ENCODE results near the gene TMEM119.

Gene TMEM119

DNA sequence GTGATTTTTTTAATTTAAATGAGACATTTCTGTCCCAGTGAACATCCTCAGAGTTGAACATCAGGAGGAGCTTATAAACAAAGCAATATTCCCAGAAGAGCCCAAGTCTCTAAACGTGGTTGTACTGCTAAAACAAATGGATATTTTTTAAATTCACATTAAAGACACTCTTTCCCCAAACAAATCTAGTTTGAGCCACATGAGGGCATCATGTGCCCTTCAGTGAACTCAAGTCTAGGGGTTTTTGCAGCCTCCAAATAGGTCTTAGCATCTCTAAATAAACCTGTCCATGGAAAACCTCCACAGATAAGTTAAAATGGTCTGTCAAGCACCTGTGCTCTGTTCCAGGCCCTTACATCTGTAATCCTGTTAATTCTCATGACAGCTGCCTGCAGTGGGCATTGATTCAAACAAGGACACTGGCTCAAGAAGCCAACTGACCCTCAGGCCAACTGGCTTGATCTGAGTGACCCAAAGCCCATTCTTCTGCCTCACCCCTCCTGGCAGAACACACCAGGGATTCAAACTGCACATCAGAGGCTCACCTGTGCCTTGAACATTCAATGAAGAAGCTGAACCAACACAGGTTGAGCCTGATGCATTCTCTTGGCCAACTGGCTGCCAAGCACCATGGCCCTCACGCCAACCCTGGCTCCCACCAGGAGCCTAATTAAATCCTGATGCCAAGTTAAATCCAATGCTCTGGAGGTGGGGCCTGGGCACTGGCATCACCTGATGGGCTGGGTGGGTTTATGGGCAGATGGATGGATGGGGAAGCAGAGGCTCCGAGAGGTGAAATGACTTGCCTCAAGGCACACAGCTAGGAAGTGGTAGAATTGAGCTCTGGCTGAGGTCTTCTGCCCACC, 26.9 kb downstream of the TMEM119 start:
- Mint-ChIP-seq H3K4me3 (no peak overlapping the region), H3K27ac (peak overlapping the region; percentile 75), H3K36me3 (peaks cover 24 to 34% of the 10 kb centered on the region in 2 donors), H3K9me3 (no peaks in the 10 kb centered on the region), H3K27me3 (no peaks in the 10 kb centered on the region), H3K4me1 (peaks cover 59 to 75% of the 10 kb centered on the region in 2 donors)
- ATAC-seq (replicated peaks) (no peak), DNase-seq (no peak)

- Mint-ChIP-seq H3K4me3 (peak overlapping the region; percentile 75 to 80), H3K36me3 (peaks cover 25 to 46% of the 10 kb centered on the region in 2 donors), H3K4me1 (peaks cover 61 to 87% of the 10 kb centered on the region in 2 donors), H3K27ac (peak overlapping the region; percentile 98), H3K27me3 (no peaks in the 10 kb centered on the region), H3K9me3 (no peaks in the 10 kb centered on the region)
- ATAC-seq (replicated peaks) (peak; percentile 88 to 93), DNase-seq (peak; percentile 75)
Observed at GRCh38 chr12:108568338-108569154, 29.3 kb downstream of the TMEM119 start.

DNA sequence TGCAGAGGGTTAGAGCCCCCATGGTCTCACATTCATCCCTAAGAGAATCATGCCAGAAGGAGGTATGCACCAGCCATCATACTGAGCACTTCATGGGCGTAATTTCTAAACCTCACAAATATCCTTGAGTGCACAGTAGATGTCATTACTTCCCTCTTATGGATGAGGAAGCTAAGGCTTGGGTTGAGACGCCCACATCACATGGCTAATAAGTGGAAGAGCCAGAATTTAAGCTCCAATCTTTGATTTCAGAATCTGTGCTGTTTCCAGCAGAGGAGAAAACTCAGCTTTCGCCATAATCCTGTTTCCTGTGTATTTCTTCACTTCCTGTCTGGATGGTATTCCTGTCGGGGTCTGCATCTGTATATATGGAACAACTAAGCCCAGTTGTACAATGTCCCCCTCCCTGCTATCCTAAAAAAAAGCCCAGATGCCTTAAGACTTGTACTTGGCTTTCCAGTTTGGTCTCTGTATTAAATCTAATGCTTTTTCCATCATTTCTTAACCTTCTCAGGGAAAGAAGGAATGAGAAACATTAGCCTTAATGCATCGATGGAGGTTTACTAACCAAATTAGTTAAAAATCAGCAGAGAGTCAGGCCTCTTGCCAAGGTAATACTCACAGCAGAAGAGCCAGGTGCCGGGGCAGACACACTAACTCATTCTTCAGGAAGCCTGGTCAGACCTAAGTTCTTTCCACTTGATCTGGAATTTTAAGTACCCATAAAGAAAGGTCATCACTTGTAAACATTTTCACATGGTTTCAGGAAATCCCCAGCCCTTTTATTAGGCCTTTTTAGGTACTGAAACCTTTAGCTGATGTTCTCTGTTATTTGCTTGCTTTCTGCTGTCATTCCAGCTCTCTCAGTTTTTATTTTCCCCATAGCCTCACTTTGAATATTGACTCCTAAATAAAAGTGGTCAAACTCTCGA, 30.2 kb downstream of the TMEM119 start:
- peaks cover 25 to 46% of the 10 kb centered on the region in 2 donors for H3K36me3 Mint-ChIP-seq
- peak overlapping the region; percentile 75 to 80 for H3K4me3 Mint-ChIP-seq
- no peaks in the 10 kb centered on the region for H3K27me3 Mint-ChIP-seq
- DNase-seq (no peak), ATAC-seq (replicated peaks) (peak; percentile 27 to 32)
- H3K27ac Mint-ChIP-seq: peak overlapping the region; percentile 98
- peaks cover 57 to 85% of the 10 kb centered on the region in 2 donors for H3K4me1 Mint-ChIP-seq
- no peaks in the 10 kb centered on the region for H3K9me3 Mint-ChIP-seq

GRCh38 chr12:108566452-108566851, 31.4 kb downstream of the TMEM119 start:
- Mint-ChIP-seq H3K4me1 (peaks cover 49 to 78% of the 10 kb centered on the region in 2 donors), H3K27me3 (no peaks in the 10 kb centered on the region), H3K9me3 (no peaks in the 10 kb centered on the region), H3K4me3 (no peak overlapping the region), H3K36me3 (peaks cover 25 to 46% of the 10 kb centered on the region in 2 donors), H3K27ac (peak overlapping the region; percentile 82)
- no peak for DNase-seq
- ATAC-seq (replicated peaks): no peak

DNA sequence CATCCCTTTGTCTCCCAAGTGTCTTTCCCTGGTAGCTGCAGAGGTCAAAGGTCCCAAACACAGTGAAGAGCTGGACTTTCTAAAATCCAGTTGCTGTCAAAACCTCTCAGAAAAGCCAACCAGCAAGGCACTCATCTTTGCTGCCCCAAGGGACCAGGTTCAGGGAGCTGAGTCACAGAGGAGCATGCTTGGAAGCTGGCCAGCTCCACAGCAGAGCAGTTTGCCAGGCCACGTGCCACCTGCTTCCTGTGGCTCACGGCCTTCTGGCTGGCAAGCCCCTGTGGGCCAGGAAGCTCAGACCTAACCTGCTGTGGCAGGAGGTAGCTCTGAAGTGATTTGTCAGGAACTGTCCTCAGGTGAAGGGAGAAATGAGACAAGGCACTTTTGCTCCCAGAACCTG, 31.9 kb downstream of the TMEM119 start:
- Mint-ChIP-seq H3K4me1 (peaks cover 46 to 74% of the 10 kb centered on the region in 2 donors), H3K4me3 (peak overlapping the region in 1 of 2 donors; percentile 16), H3K36me3 (peaks cover 25 to 46% of the 10 kb centered on the region in 2 donors), H3K27ac (peak overlapping the region; percentile 82), H3K27me3 (no peaks in the 10 kb centered on the region), H3K9me3 (no peaks in the 10 kb centered on the region)
- ATAC-seq (replicated peaks) (peak; percentile 13 to 20), DNase-seq (peak; percentile 73)

DNA sequence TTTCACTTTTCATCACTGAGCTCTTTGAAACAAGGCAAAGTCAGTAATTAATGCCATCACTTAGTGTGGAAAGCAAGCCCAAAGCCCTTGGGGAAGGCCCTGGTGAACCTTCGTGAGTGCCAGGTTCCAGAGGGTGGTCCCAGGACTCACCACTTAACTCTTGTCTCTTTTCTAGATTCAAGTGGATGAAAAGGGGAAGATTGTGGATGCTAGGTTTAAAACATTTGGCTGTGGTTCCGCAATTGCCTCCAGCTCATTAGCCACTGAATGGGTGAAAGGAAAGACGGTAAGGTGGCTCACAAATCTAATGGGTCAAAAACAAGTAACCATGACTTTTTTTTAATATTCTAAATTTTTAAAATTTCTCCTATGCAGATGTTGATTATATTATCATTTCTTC, 32.7 kb downstream of the TMEM119 start:
- H3K36me3 Mint-ChIP-seq: peaks cover 23 to 43% of the 10 kb centered on the region in 2 donors
- no peak overlapping the region for H3K27ac Mint-ChIP-seq
- ATAC-seq (replicated peaks) (no peak), DNase-seq (no peak)
- no peaks in the 10 kb centered on the region for H3K27me3 Mint-ChIP-seq
- H3K4me3 Mint-ChIP-seq: no peak overlapping the region
- no peaks in the 10 kb centered on the region for H3K9me3 Mint-ChIP-seq
- peaks cover 38 to 67% of the 10 kb centered on the region in 2 donors for H3K4me1 Mint-ChIP-seq

- Mint-ChIP-seq H3K36me3 (peaks cover 23 to 45% of the 10 kb centered on the region in 2 donors), H3K27ac (no peak overlapping the region), H3K4me3 (no peak overlapping the region), H3K9me3 (no peaks in the 10 kb centered on the region), H3K4me1 (peaks cover 42 to 67% of the 10 kb centered on the region in 2 donors), H3K27me3 (no peaks in the 10 kb centered on the region)
- DNase-seq (no peak), ATAC-seq (replicated peaks) (no peak)
Observed at GRCh38 chr12:108564724-108565123, 33.2 kb downstream of the TMEM119 start.

- peaks cover 18 to 40% of the 10 kb centered on the region in 2 donors for H3K36me3 Mint-ChIP-seq
- H3K4me1 Mint-ChIP-seq: peaks cover 45 to 65% of the 10 kb centered on the region in 2 donors
- ATAC-seq (replicated peaks) (no peak), DNase-seq (no peak)
- no peaks in the 10 kb centered on the region for H3K9me3 Mint-ChIP-seq
- peak overlapping the region; percentile 99 to 100 for H3K4me3 Mint-ChIP-seq
- peak overlapping the region; percentile 99 for H3K27ac Mint-ChIP-seq
- no peaks in the 10 kb centered on the region for H3K27me3 Mint-ChIP-seq
Observed at GRCh38 chr12:108563804-108564151, 34.1 kb downstream of the TMEM119 start.

- DNase-seq (peak; percentile 83), ATAC-seq (replicated peaks) (peak; percentile 63 to 65)
- peaks cover 16 to 37% of the 10 kb centered on the region in 2 donors for H3K36me3 Mint-ChIP-seq
- peaks cover 43 to 64% of the 10 kb centered on the region in 2 donors for H3K4me1 Mint-ChIP-seq
- peak overlapping the region; percentile 99 for H3K27ac Mint-ChIP-seq
- no peaks in the 10 kb centered on the region for H3K27me3 Mint-ChIP-seq
- H3K4me3 Mint-ChIP-seq: peak overlapping the region; percentile 99 to 100
- H3K9me3 Mint-ChIP-seq: no peaks in the 10 kb centered on the region
Observed at GRCh38 chr12:108563136-108563803, 34.6 kb downstream of the TMEM119 start.

- peak within 1 kb of the TSS; percentile 99 for H3K27ac Mint-ChIP-seq
- H3K36me3 Mint-ChIP-seq: peaks cover 17 to 39% of the 10 kb centered on the region in 2 donors
- peaks cover 41 to 64% of the 10 kb centered on the region in 2 donors for H3K4me1 Mint-ChIP-seq
- ATAC-seq (replicated peaks) (peak; percentile 66 to 74), DNase-seq (peak; percentile 99)
- no peaks in the 10 kb centered on the region for H3K27me3 Mint-ChIP-seq
- H3K4me3 Mint-ChIP-seq: peak within 1 kb of the TSS; percentile 99 to 100
- H3K9me3 Mint-ChIP-seq: no peaks in the 10 kb centered on the region
Observed at GRCh38 chr12:108562348-108563135, 35.3 kb downstream of the TMEM119 start, which contains the start of gene ISCU. Gene ISCU, plus strand, starts transcription at chr12:108562596. Its CDS starts 27 bp downstream, at chr12:108562623.

- H3K4me3 Mint-ChIP-seq: peak overlapping the region; percentile 99 to 100
- H3K36me3 Mint-ChIP-seq: peaks cover 12 to 32% of the 10 kb centered on the region in 2 donors
- H3K4me1 Mint-ChIP-seq: peaks cover 39 to 64% of the 10 kb centered on the region in 2 donors
- no peaks in the 10 kb centered on the region for H3K27me3 Mint-ChIP-seq
- no peaks in the 10 kb centered on the region for H3K9me3 Mint-ChIP-seq
- H3K27ac Mint-ChIP-seq: peak overlapping the region; percentile 99
- DNase-seq: no peak
- peak; percentile 1 to 4 for ATAC-seq (replicated peaks)
Observed at GRCh38 chr12:108561852-108562347, 36.0 kb downstream of the TMEM119 start.
